Mammary epithelial cell (primary cell): Measurements from ENCODE around the gene HOXC6.

Experiments used
- CTCF ChIP-seq, 2 donors: IDR thresholded peaks in 1 of 2; conservative IDR thresholded peaks in 1 of 2; 2 replicates each; pipeline ENCODE4 v1.5.1; 2011 to 2012; ENCODE audit warnings: inconsistent platforms in 2 of 2, low read length in 2 of 2, mild to moderate bottlenecking in 2 of 2, control low read depth in 1 of 2, low read depth in 1 of 2; ENCODE audit not compliant: insufficient read depth in 1 of 2; ENCODE audit errors: extremely low read depth in 1 of 2
- EZH2 ChIP-seq: IDR thresholded peaks from 2 replicates; pipeline ENCODE4 v1.6.1; 2012; ENCODE audit warnings: low read length, inconsistent platforms, borderline replicate concordance

GRCh38 chr12:54009171-54010052 is 18.8 kb upstream of the HOXC6 start:
- no peak for TF ChIP-seq CTCF (conservative IDR thresholded peaks at IDR 0.05 in 1 of 2, IDR thresholded peaks at IDR 0.05 in 1 of 2; ENCODE audit: extremely low read depth in 1 of 2, insufficient read depth in 1 of 2, low read depth in 1 of 2, low read length in 2 of 2)
- no peak for TF ChIP-seq EZH2
